Kidney (tissue), 14 donors: ENCODE results near the gene PIGM. TPM values are rescaled to one million over a fixed set of nuclear protein-coding genes. Genes with fewer than 3 reads are reported as not detected.

ENCODE experiments used
- DNase-seq, 5 donors: peaks; one replicate each; pipeline ENCODE4 v3.0.0-alpha.2; 2013 to 2020
- FAIRE-seq: peaks from 2 replicates; lab custom pipeline; 2012; peaks lifted over from hg19 to GRCh38; lab: Jason Lieb, UNC
- H3K27ac ChIP-seq, 2 donors: one replicate each; pipeline ENCODE4 v1.7.0; 2013; ENCODE audit warnings: low read depth in 2 of 2, low read length in 2 of 2, inconsistent platforms in 1 of 2
- H3K27me3 ChIP-seq: one replicate; pipeline ENCODE4 v1.7.1; 2013; ENCODE audit warnings: low read length, inconsistent platforms; ENCODE audit not compliant: control insufficient read depth, insufficient read depth
- H3K36me3 ChIP-seq, 3 donors: one replicate each; pipeline versions ENCODE4 v1.7.0 to v1.7.1; 2013; ENCODE audit warnings: low read length in 3 of 3, control low read depth in 1 of 3, inconsistent platforms in 1 of 3; ENCODE audit not compliant: insufficient read depth in 3 of 3, control insufficient read depth in 2 of 3
- H3K4me1 ChIP-seq, 3 donors: one replicate each; pipeline versions ENCODE4 v1.7.0 to v1.7.1; 2013; ENCODE audit warnings: low read length in 3 of 3, inconsistent platforms in 1 of 3, low read depth in 1 of 3; ENCODE audit not compliant: control insufficient read depth in 2 of 3, insufficient read depth in 2 of 3
- H3K4me3 ChIP-seq, 3 donors: one replicate each; pipeline versions ENCODE4 v1.7.0 to v1.8.1; 2013; ENCODE audit warnings: low read length in 3 of 3, control low read depth in 1 of 3, inconsistent platforms in 1 of 3
- H3K9ac ChIP-seq, 3 donors: one replicate each; pipeline versions ENCODE4 v1.7.0 to v1.7.1; 2013; ENCODE audit warnings: low read length in 3 of 3, control low read depth in 1 of 3, inconsistent platforms in 1 of 3
- H3K9me3 ChIP-seq, 3 donors: one replicate each; pipeline versions ENCODE4 v1.7.0 to v1.7.1; 2013; ENCODE audit warnings: low read length in 3 of 3, control low read depth in 1 of 3, inconsistent platforms in 1 of 3; ENCODE audit not compliant: control insufficient read depth in 2 of 3, insufficient read depth in 1 of 3
- intact Hi-C: fragments of 100-400 bp; cut with DNase I; formaldehyde crosslinking; loops from one replicate; pipeline ENCODE4 v1.11.1; 2022
- polyA plus RNA-seq: library from polyadenylated mRNA; stranded (reverse); fragments of 350-450 nt; fragmentation: Illumina TruSeq; extraction: RNeasy Lipid Tissue Mini Kit (QIAGEN cat#74804); gene quantifications from one replicate; pipeline ENCODE4 v1.2.3, GENCODE V29; 2014; ENCODE audit warnings: low read depth, low replicate concordance; ENCODE audit not compliant: insufficient read depth
- total RNA-seq: library from RNA; stranded (reverse); fragmentation: NEBNext Ultra II Directional; extraction: Animal tissue kit (Norgen Biotek cat#: 25700); gene quantifications from one replicate; pipeline ENCODE4 v1.2.1, GENCODE V29; 2021
- TF ChIP-seq, protein P1 (sequence below): IDR thresholded peaks from 3 replicates; pipeline ENCODE4 v1.5.1; 2012; ENCODE audit warnings: mild to moderate bottlenecking, moderate library complexity, borderline replicate concordance; ENCODE audit not compliant: insufficient read depth; ENCODE audit errors: extremely low read depth
- donor health status: control.
- donor health status: control.
- donor health status: control.
- donor health status: control.
- donor health status: control.
- donor health status: DM: yes; HTN: yes; CAD: no.
- donor health status: Normal renal cell carcinoma (clear cell type).

The PIGM gene
- total and polyA plus RNA-seq, 2 donors from 2014 or later, result 3.3 to 8.5 TPM

- Histone ChIP-seq H3K4me3 (no peak overlapping the region), H3K4me1 (no peaks in the 10 kb centered on the region), H3K36me3 (no peaks in the 10 kb centered on the region), H3K27ac (no peak overlapping the region), H3K9me3 (no peaks in the 10 kb centered on the region), H3K27me3 (no peaks in the 10 kb centered on the region), H3K9ac (no peak overlapping the region)
- intact Hi-C loops, result no loop called here
- TF ChIP-seq, protein P1, sequence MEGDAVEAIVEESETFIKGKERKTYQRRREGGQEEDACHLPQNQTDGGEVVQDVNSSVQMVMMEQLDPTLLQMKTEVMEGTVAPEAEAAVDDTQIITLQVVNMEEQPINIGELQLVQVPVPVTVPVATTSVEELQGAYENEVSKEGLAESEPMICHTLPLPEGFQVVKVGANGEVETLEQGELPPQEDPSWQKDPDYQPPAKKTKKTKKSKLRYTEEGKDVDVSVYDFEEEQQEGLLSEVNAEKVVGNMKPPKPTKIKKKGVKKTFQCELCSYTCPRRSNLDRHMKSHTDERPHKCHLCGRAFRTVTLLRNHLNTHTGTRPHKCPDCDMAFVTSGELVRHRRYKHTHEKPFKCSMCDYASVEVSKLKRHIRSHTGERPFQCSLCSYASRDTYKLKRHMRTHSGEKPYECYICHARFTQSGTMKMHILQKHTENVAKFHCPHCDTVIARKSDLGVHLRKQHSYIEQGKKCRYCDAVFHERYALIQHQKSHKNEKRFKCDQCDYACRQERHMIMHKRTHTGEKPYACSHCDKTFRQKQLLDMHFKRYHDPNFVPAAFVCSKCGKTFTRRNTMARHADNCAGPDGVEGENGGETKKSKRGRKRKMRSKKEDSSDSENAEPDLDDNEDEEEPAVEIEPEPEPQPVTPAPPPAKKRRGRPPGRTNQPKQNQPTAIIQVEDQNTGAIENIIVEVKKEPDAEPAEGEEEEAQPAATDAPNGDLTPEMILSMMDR, result no peak
- FAIRE-seq (no peak), DNase-seq (no peak)
These were observed 27.8 kb downstream of the PIGM start for GRCh38 chr1:160004001-160004400.

DNA sequence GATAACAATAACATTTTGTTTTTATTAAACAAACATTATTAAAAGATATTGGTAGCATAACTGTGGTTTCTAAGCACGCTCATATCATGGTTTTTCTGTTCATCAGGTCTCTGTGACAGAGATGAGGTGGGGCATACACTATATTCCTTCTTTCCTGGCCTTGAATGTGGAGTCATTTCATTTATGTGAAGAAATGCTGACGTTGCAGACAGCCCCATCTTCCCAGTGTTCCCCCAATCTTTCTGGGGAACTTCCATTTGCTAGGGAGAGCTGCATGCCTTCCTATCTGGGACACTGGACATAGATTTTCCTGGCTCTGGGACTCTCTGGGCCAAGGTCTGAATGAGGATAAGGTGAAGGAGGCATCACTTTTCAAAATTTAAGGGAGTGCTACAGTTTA is 30.4 kb downstream of the PIGM start:
- Histone ChIP-seq H3K9me3 (no peaks in the 10 kb centered on the region), H3K4me1 (no peaks in the 10 kb centered on the region), H3K27ac (no peak overlapping the region), H3K36me3 (no peaks in the 10 kb centered on the region), H3K4me3 (no peak overlapping the region), H3K9ac (no peak overlapping the region), H3K27me3 (no peaks in the 10 kb centered on the region)
- TF ChIP-seq, protein P1, result no peak
- no peak for FAIRE-seq
- no peak for DNase-seq
- intact Hi-C loops, result no loop called here

- no peak for FAIRE-seq
- Histone ChIP-seq H3K27ac (no peak overlapping the region), H3K4me3 (no peak overlapping the region)
These were observed 32.6 kb downstream of the PIGM start for GRCh38 chr1:159999204-159999603.

More at GRCh38 chr1:159999204-159999603, 32.6 kb downstream of the PIGM start:
- no peaks in the 10 kb centered on the region for H3K4me1 ChIP-seq
- H3K9me3 ChIP-seq, result no peaks in the 10 kb centered on the region
- H3K36me3 ChIP-seq, result no peaks in the 10 kb centered on the region
- no peak for DNase-seq
- no peak overlapping the region for H3K9ac ChIP-seq
- intact Hi-C loops, result no loop called here
- TF ChIP-seq, protein P1, result no peak
- H3K27me3 ChIP-seq, result no peaks in the 10 kb centered on the region
